ENCODE data around the gene GOLT1A.

The GOLT1A gene

GRCh38 chr1:204149635-204150565 is 63.9 kb downstream of the GOLT1A start:
- Histone ChIP-seq H3K4me3 (ENCODE audit: low read length) (no peak overlapping the region), H3K4me1 (ENCODE audit: control insufficient read depth, insufficient read depth, low read length) (peaks cover 30% of the 10 kb centered on the region), H3K27me3 (ENCODE audit: control insufficient read depth, insufficient read depth, low read length) (no peaks in the 10 kb centered on the region), H3K27ac (ENCODE audit: low read length) (no peak overlapping the region), H3K36me3 (ENCODE audit: control insufficient read depth, insufficient read depth, low read length) (no peaks in the 10 kb centered on the region), H3K9me3 (ENCODE audit: control insufficient read depth, insufficient read depth, low read length) (no peaks in the 10 kb centered on the region)
- no CpG with 5 or more reads among the region's 16 CpGs for WGBS (ENCODE audit: insufficient coverage, insufficient read length)
- no peak for DNase-seq (ENCODE audit: low read depth, low spot score)

- peaks cover 30% of the 10 kb centered on the region for H3K4me1 ChIP-seq (ENCODE audit: control insufficient read depth, insufficient read depth, low read length)
- no peak for DNase-seq (ENCODE audit: low read depth, low spot score)
- no peak overlapping the region for H3K27ac ChIP-seq (ENCODE audit: low read length)
- H3K9me3 ChIP-seq (ENCODE audit: control insufficient read depth, insufficient read depth, low read length) = no peaks in the 10 kb centered on the region
- no peak overlapping the region for H3K4me3 ChIP-seq (ENCODE audit: low read length)
- no peaks in the 10 kb centered on the region for H3K27me3 ChIP-seq (ENCODE audit: control insufficient read depth, insufficient read depth, low read length)
- no peaks in the 10 kb centered on the region for H3K36me3 ChIP-seq (ENCODE audit: control insufficient read depth, insufficient read depth, low read length)
- no CpG with 5 or more reads among the region's 2 CpGs for WGBS (ENCODE audit: insufficient coverage, insufficient read length)
These were observed 64.7 kb downstream of the GOLT1A start for GRCh38 chr1:204149107-204149506.
